RPMI7951 (cell line): ENCODE data around the gene TOM1L2. TPM values are rescaled to one million over a fixed set of nuclear protein-coding genes. Genes with fewer than 3 reads are reported as not detected.
"Not testable (repeated sequence)": the region's sequence is repeated elsewhere in the genome, so short reads cannot be mapped to it uniquely, and the experiment has no call there.

ENCODE experiments used
- DNase-seq: peaks from one replicate; pipeline ENCODE4 v3.0.0-alpha.2; 2012; ENCODE audit warnings: low read depth
- total RNA-seq: library from RNA; depleted of rRNA; stranded (reverse); fragments of >200 nt; shearing (Covaris generic); gene quantifications from 2 replicates; pipeline ENCODE4 v1.2.3, GENCODE V29; 2014

The TOM1L2 gene
- total RNA-seq, 1 experiment from 2014 or later: 18.5 TPM

GRCh38 chr17:17924131-17924856, 47.9 kb downstream of the TOM1L2 start:
- no peak for DNase-seq

- no peak for DNase-seq
Observed at GRCh38 chr17:17922070-17922614, 50.1 kb downstream of the TOM1L2 start.

- peak; percentile 96 for DNase-seq
Observed at GRCh38 chr17:17921192-17922069, 50.8 kb downstream of the TOM1L2 start.

- DNase-seq: peak; percentile 75
Observed at GRCh38 chr17:17919169-17920107, 52.8 kb downstream of the TOM1L2 start.

- no peak for DNase-seq
Observed at GRCh38 chr17:17917394-17917793, 54.8 kb downstream of the TOM1L2 start.

DNA sequence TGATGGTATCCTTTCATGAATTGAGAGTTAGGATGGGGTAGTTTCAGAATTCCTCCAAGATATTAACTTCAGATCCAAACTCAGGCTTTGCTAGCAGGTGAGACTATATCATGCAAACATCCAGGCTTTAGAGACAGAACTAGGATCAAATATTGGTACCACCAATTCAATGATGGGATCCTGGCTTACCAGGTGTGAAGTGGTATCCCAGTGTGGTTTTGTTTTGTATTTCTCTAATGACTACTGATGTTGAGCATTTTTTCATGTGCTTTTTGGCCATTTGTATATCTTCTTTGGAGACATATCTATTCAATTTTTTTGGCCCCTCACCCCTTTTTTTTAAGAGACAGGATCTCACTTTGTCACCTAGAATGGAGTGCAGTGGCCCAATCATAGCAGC, 57.0 kb downstream of the TOM1L2 start:
- DNase-seq: no peak

DNA sequence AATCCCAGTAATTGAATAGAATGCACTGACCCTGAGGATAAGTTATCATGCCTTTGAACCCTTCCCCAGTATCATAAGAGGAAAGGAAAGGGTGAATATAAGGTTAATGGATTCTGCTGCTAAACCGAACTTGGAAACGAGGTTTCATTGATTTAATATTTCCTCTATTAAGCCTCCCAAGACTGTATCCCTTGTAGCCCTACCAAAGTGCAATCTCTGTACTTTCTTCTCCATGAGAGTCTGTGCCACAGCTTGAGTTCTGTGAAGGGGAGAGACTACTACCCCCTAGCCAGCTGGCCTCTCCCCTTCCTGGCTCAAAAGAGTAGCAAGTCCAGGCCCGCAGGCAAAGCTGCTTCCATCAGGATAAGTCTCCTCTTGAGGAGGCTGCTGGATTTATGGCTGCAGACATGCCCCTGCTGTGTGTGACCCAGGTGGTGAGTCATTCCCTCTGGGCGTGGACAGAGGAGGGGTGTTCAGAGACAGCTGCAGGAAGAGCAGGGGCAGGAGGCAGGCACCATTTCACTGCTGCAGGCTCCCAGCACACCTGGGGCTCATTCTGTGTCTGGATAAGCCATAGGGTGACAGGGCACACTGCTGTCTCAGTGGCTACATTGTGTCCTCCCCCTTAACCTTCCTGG, 58.4 kb downstream of the TOM1L2 start:
- DNase-seq: peak; percentile 97

DNA sequence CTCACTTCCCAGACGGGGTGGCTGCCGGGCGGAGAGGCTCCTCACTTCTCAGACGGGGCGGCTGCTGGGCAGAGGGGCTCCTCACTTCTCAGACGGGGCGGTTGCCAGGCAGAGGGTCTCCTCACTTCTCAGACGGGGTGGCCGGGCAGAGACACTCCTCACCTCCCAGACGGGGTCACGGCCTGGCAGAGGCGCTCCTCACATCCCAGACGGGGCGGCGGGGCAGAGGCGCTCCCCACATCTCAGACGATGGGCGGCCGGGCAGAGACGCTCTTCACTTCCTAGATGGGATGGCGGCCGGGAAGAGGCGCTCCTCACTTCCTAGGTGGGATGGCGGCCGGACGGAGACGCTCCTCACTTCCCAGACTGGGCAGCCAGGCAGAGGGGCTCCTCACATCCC, 59.9 kb downstream of the TOM1L2 start:
- DNase-seq: not testable (repeated sequence)

- DNase-seq: no peak
Observed at GRCh38 chr17:17911001-17911613, 61.1 kb downstream of the TOM1L2 start.

GRCh38 chr17:17910060-17910459, 62.1 kb downstream of the TOM1L2 start:
- no peak for DNase-seq

GRCh38 chr17:17909078-17909477, 63.1 kb downstream of the TOM1L2 start:
- no peak for DNase-seq

DNA sequence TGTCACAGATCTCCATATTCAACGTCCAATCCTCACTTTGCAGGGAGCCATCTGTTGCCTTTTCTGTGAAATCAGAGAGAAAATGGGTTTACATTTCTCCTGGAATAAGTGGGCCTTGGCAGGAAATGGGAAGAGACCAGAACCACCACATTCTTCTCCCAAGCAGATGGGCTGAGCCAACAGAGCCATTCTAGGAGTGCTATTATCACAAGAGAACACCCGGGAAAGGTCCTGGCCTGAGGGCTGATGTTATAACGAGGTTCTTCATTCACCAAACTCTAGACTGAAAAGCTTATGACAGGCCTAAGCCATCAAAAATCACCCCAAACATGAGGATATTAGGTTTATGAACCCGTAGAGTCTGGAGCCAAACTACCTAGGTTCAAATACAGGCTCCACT, 64.7 kb downstream of the TOM1L2 start:
- no peak for DNase-seq

- no peak for DNase-seq
Observed at GRCh38 chr17:17906418-17907215, 65.6 kb downstream of the TOM1L2 start.

DNA sequence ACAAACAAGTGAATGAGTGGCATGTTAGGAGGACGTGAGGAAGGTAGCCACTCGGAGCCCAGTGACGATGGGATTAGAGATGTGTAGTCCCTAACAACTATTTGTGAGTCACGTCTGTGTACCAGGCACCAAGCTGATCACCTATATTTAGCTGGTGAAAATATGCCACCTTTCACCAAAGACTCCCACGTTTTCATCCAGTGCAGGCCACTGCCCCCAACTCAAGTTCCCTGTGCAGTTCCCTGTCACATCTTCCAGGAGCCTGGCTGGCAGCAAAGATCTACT, 67.2 kb downstream of the TOM1L2 start:
- no peak for DNase-seq

- DNase-seq: no peak
Observed at GRCh38 chr17:17904166-17905035, 67.8 kb downstream of the TOM1L2 start.

DNA sequence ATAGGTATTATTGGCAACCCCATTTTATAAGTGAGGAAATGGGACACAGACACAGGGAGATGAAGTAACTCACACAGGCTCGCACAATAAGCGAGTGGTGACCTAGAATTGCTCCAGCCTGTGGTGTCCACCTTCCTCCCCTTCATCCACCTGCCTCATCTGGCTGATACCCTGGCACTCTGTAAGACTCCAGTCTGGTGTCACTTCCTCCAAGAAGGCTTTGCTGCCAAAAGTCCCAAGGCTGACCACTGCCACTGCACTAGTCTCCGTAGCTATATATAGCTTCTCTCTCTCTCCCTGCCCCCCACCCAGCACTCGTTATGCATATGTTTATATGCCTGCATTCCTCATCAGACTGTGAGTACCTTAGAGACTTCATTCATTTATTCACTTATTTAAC, 69.3 kb downstream of the TOM1L2 start:
- DNase-seq: no peak

DNA sequence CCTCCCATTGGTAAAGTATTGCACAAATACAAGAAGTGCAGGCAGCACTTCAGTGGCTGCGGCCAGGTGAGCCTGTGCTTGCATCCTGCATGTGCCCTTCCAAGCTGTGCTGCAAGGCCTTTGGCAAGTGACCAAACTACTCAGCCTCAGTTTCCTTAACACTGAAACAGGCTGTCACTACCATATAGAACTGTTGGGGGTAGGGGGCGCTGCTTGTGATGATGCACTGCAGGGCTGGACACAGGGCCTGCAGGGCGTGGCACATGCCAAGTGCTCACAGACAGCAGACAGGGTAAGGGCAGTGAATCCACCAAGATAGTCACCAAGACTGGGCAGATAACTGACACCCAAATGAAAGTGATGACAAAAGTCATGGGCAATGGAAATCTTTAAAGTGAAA, 69.8 kb downstream of the TOM1L2 start:
- no peak for DNase-seq

GRCh38 chr17:17900615-17901520, 71.3 kb downstream of the TOM1L2 start:
- DNase-seq: peak; percentile 100
